Body of pancreas (tissue), 4 donors: Measurements from ENCODE around the gene CBFB.

Source experiments
- CTCF ChIP-seq, 7 experiments: fragments of 450-650 bp in 4 of 7; fragments of 200-600 bp in 3 of 7; sonication (generic) in 3 of 7; IDR thresholded peaks; one replicate each; pipeline ENCODE4 v1.5.1; 2016 to 2019; ENCODE audit warnings: antibody characterized with exemption in 7 of 7
- POLR2A ChIP-seq, 3 donors: fragments of 450-650 bp; IDR thresholded peaks; one replicate each; pipeline ENCODE4 v1.6.1; 2016; ENCODE audit warnings: antibody characterized with exemption in 3 of 3, mild to moderate bottlenecking in 2 of 3

- TF ChIP-seq CTCF (IDR thresholded peaks at IDR 0.05) (no peak), POLR2A (IDR thresholded peaks at IDR 0.05) (no peak)
Observed at GRCh38 chr16:67036323-67036741, 7.4 kb downstream of the CBFB start.
